ENCODE measurements around the gene IL18R1.

IL18R1 gene

GRCh38 chr2:102358496-102358895, 2.9 kb downstream of the IL18R1 start:
- no peaks in the 10 kb centered on the region for H3F3A ChIP-seq (ENCODE audit: insufficient read depth)
- H3K79me2 ChIP-seq (ENCODE audit: insufficient read depth, low read length): no peaks in the 10 kb centered on the region
- H3K9me3 ChIP-seq (ENCODE audit: insufficient read depth, low read length): no peaks in the 10 kb centered on the region
- no peaks in the 10 kb centered on the region for H3K36me3 ChIP-seq (ENCODE audit: low read length)
- no peaks in the 10 kb centered on the region for H3K9me2 ChIP-seq (replicated peaks; ENCODE audit: insufficient read depth, low read length)
- H4K20me1 ChIP-seq (ENCODE audit: low read depth, low read length): no peaks in the 10 kb centered on the region
- H2AFZ ChIP-seq (ENCODE audit: low read depth, low read length, severe bottlenecking): no peak overlapping the region
- H3K9ac ChIP-seq (ENCODE audit: low read length): no peak overlapping the region
- H3K27me3 ChIP-seq (ENCODE audit: low read length): no peaks in the 10 kb centered on the region
- H3K4me3 ChIP-seq (ENCODE audit: insufficient read depth, low read length, poor library complexity, severe bottlenecking): no peak overlapping the region
- TF ChIP-seq EZH2phosphoT487 (conservative IDR thresholded peaks at IDR 0.05; ENCODE audit: low read length): no peak
- TF ChIP-seq, protein P1, sequence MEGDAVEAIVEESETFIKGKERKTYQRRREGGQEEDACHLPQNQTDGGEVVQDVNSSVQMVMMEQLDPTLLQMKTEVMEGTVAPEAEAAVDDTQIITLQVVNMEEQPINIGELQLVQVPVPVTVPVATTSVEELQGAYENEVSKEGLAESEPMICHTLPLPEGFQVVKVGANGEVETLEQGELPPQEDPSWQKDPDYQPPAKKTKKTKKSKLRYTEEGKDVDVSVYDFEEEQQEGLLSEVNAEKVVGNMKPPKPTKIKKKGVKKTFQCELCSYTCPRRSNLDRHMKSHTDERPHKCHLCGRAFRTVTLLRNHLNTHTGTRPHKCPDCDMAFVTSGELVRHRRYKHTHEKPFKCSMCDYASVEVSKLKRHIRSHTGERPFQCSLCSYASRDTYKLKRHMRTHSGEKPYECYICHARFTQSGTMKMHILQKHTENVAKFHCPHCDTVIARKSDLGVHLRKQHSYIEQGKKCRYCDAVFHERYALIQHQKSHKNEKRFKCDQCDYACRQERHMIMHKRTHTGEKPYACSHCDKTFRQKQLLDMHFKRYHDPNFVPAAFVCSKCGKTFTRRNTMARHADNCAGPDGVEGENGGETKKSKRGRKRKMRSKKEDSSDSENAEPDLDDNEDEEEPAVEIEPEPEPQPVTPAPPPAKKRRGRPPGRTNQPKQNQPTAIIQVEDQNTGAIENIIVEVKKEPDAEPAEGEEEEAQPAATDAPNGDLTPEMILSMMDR (IDR thresholded peaks at IDR 0.05; ENCODE audit: insufficient read depth, low read length, poor library complexity, severe bottlenecking): no peak
- H3K27ac ChIP-seq (ENCODE audit: low read depth, low read length): no peak overlapping the region
- H3K4me2 ChIP-seq (ENCODE audit: low read depth, low read length, poor library complexity, severe bottlenecking): no peak overlapping the region

DNA sequence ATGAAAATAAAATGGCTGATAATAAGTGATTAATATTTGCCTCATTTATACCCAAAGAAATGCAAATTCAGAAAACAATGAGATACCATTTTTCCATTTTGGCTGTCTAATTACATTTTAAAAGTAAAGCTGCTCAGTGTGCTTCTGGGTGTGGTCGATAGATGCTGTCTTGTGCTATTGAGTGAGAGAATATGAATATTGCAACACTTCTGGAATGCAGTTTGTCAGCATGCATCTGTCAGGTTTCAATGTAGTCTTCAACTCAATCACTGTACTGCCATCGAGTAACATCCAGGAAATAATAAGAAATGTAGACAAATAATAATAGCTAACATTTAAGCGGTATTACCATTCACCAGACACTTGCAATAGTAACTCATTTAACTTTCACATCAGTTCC, 3.9 kb downstream of the IL18R1 start:
- no peak overlapping the region for H3K4me3 ChIP-seq (ENCODE audit: insufficient read depth, low read length, poor library complexity, severe bottlenecking)
- no peaks in the 10 kb centered on the region for H3K9me2 ChIP-seq (replicated peaks; ENCODE audit: insufficient read depth, low read length)
- H2AFZ ChIP-seq (ENCODE audit: low read depth, low read length, severe bottlenecking): no peak overlapping the region
- no peaks in the 10 kb centered on the region for H3F3A ChIP-seq (ENCODE audit: insufficient read depth)
- H4K20me1 ChIP-seq (ENCODE audit: low read depth, low read length): no peaks in the 10 kb centered on the region
- H3K9me3 ChIP-seq (ENCODE audit: insufficient read depth, low read length): no peaks in the 10 kb centered on the region
- H3K27ac ChIP-seq (ENCODE audit: low read depth, low read length): no peak overlapping the region
- H3K9ac ChIP-seq (ENCODE audit: low read length): no peak overlapping the region
- TF ChIP-seq, protein P1 (IDR thresholded peaks at IDR 0.05; ENCODE audit: insufficient read depth, low read length, poor library complexity, severe bottlenecking): no peak
- no peak for TF ChIP-seq EZH2phosphoT487 (conservative IDR thresholded peaks at IDR 0.05; ENCODE audit: low read length)
- no peak overlapping the region for H3K4me2 ChIP-seq (ENCODE audit: low read depth, low read length, poor library complexity, severe bottlenecking)
- H3K36me3 ChIP-seq (ENCODE audit: low read length): no peaks in the 10 kb centered on the region
- no peaks in the 10 kb centered on the region for H3K79me2 ChIP-seq (ENCODE audit: insufficient read depth, low read length)
- no peaks in the 10 kb centered on the region for H3K27me3 ChIP-seq (ENCODE audit: low read length)

DNA sequence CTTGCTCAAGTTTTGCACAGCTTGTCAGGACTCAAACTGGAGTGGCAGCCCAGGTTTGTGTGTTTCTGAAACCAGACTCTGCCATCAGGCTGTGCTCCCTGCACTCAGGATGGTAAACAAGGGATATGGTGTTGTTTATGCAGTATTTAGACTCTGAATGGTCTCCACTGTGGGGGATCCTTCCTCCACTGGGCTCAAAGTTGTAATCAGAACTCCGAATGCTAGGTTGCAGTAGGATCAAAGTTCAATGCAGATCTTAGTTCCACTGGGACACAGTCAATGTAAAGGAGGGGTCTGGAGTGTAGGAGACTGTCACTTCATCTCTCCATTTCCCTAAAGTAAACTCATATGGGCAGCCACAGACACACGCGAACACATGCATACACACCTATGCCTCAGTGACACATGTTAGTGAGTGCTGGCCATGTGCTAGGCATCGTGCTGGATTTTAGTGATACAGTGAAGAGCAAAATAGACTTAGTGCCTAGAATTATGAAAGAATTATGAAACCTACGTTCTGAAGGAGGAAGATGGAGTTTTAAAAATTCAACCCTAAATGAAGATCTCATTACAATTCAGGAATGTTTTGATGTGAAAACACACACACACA, 6.1 kb downstream of the IL18R1 start:
- no peaks in the 10 kb centered on the region for H4K20me1 ChIP-seq (ENCODE audit: low read depth, low read length)
- peaks cover 12% of the 10 kb centered on the region; the same call in 1 of the 2 replicates for H3K9me3 ChIP-seq (ENCODE audit: insufficient read depth, low read length)
- H3K27ac ChIP-seq (ENCODE audit: low read depth, low read length): no peak overlapping the region
- H3K27me3 ChIP-seq (ENCODE audit: low read length): no peaks in the 10 kb centered on the region
- H3K36me3 ChIP-seq (ENCODE audit: low read length): no peaks in the 10 kb centered on the region
- no peak overlapping the region for H3K4me3 ChIP-seq (ENCODE audit: insufficient read depth, low read length, poor library complexity, severe bottlenecking)
- no peaks in the 10 kb centered on the region for H3F3A ChIP-seq (ENCODE audit: insufficient read depth)
- no peaks in the 10 kb centered on the region for H3K9me2 ChIP-seq (replicated peaks; ENCODE audit: insufficient read depth, low read length)
- no peak for TF ChIP-seq EZH2phosphoT487 (conservative IDR thresholded peaks at IDR 0.05; ENCODE audit: low read length)
- TF ChIP-seq, protein P1 (IDR thresholded peaks at IDR 0.05; ENCODE audit: insufficient read depth, low read length, poor library complexity, severe bottlenecking): no peak
- H3K79me2 ChIP-seq (ENCODE audit: insufficient read depth, low read length): no peaks in the 10 kb centered on the region
- no peak overlapping the region for H3K9ac ChIP-seq (ENCODE audit: low read length)
- no peak overlapping the region for H2AFZ ChIP-seq (ENCODE audit: low read depth, low read length, severe bottlenecking)
- H3K4me2 ChIP-seq (ENCODE audit: low read depth, low read length, poor library complexity, severe bottlenecking): no peak overlapping the region
